C4-2B (cell line): ENCODE measurements around the gene RASGRP1.

Experiments used
- ZFX ChIP-seq: fragments of 450-650 bp; IDR thresholded peaks from 2 replicates; pipeline ENCODE4 v1.6.1; 2017
- TF ChIP-seq, protein P1 (sequence below): fragments of 450-650 bp; conservative IDR thresholded peaks from 2 replicates; pipeline ENCODE4 v1.5.1; 2017; ENCODE audit warnings: mild to moderate bottlenecking

- TF ChIP-seq, protein P1, sequence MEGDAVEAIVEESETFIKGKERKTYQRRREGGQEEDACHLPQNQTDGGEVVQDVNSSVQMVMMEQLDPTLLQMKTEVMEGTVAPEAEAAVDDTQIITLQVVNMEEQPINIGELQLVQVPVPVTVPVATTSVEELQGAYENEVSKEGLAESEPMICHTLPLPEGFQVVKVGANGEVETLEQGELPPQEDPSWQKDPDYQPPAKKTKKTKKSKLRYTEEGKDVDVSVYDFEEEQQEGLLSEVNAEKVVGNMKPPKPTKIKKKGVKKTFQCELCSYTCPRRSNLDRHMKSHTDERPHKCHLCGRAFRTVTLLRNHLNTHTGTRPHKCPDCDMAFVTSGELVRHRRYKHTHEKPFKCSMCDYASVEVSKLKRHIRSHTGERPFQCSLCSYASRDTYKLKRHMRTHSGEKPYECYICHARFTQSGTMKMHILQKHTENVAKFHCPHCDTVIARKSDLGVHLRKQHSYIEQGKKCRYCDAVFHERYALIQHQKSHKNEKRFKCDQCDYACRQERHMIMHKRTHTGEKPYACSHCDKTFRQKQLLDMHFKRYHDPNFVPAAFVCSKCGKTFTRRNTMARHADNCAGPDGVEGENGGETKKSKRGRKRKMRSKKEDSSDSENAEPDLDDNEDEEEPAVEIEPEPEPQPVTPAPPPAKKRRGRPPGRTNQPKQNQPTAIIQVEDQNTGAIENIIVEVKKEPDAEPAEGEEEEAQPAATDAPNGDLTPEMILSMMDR = no peak
- no peak for TF ChIP-seq ZFX
These were observed 31.9 kb downstream of the RASGRP1 start for GRCh38 chr15:38532728-38533127.
